PC-3 (cell line): ENCODE data around the gene SH3RF2.

Source experiments
- EZH2 ChIP-seq: fragments of 300-600 bp; sonication (generic); IDR thresholded peaks from one replicate; pipeline ENCODE4 v1.6.1; 2017; ENCODE audit warnings: antibody characterized with exemption, mild to moderate bottlenecking, low read length; ENCODE audit not compliant: unreplicated experiment
- EZH2phosphoT487 ChIP-seq: fragments of 300-600 bp; sonication (generic); IDR thresholded peaks from 2 replicates; pipeline ENCODE4 v1.6.1; 2018; ENCODE audit warnings: mild to moderate bottlenecking, antibody characterized with exemption, low read length, borderline replicate concordance
- TF ChIP-seq, protein P1 (sequence below): fragments of 300-600 bp; sonication (generic); conservative IDR thresholded peaks from 2 replicates; pipeline ENCODE4 v1.5.1; 2017; ENCODE audit warnings: antibody characterized with exemption, low read depth, mild to moderate bottlenecking, low read length

DNA sequence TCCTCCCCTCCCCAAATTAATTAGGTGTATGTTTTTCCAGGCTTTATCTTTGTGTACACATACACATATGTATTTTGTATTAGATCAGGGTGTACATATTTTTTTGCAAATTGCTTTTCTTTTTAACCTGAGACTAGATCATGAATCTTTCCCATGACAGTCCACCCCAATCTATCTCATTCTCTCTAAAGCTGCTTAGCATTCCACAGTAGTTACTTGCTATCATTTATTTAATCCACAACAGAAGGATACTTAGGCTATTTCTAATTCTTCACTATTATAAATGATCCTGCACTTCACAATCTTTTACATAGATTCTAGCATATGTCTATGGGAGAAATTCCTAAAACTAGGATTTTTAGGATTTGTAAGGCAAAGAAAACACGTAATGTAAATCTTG is 43.9 kb downstream of the SH3RF2 start:
- TF ChIP-seq, protein P1, sequence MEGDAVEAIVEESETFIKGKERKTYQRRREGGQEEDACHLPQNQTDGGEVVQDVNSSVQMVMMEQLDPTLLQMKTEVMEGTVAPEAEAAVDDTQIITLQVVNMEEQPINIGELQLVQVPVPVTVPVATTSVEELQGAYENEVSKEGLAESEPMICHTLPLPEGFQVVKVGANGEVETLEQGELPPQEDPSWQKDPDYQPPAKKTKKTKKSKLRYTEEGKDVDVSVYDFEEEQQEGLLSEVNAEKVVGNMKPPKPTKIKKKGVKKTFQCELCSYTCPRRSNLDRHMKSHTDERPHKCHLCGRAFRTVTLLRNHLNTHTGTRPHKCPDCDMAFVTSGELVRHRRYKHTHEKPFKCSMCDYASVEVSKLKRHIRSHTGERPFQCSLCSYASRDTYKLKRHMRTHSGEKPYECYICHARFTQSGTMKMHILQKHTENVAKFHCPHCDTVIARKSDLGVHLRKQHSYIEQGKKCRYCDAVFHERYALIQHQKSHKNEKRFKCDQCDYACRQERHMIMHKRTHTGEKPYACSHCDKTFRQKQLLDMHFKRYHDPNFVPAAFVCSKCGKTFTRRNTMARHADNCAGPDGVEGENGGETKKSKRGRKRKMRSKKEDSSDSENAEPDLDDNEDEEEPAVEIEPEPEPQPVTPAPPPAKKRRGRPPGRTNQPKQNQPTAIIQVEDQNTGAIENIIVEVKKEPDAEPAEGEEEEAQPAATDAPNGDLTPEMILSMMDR, result no peak
- TF ChIP-seq EZH2 (no peak), EZH2phosphoT487 (no peak)
